GM23338 (cell line): ENCODE results near the gene SIGLEC6. TPM values are rescaled to one million over a fixed set of nuclear protein-coding genes. Genes with fewer than 3 reads are reported as not detected.

ENCODE experiments used
- ATAC-seq: fragments of 200-7000 bp; cut with Tn5 transposase; 3 replicates; pipeline ENCODE4 v1.9.1; 2020
- DNase-seq: peaks from one replicate; pipeline ENCODE4 v3.0.0-alpha.2; 2015; ENCODE audit warnings: low spot score
- H2AFZ ChIP-seq: fragments of 200-600 bp; sonication (generic); 2 replicates; pipeline ENCODE4 v1.8.0; 2016; ENCODE audit warnings: antibody characterized with exemption, mild to moderate bottlenecking, moderate library complexity
- H3F3A ChIP-seq: fragments of 200-600 bp; sonication (generic); replicated peaks from 2 replicates; pipeline ENCODE4 v1.8.0; 2017; ENCODE audit warnings: antibody characterized with exemption, mixed run types, low read depth
- H3K27ac ChIP-seq: fragments of 200-600 bp; sonication (generic); 2 replicates; pipeline ENCODE4 v1.6.1; 2016; ENCODE audit warnings: low read depth
- H3K27me3 ChIP-seq: fragments of 200-600 bp; sonication (generic); 2 replicates; pipeline ENCODE4 v1.8.0; 2016; ENCODE audit warnings: mild to moderate bottlenecking, mixed run types, moderate library complexity; ENCODE audit not compliant: insufficient read depth
- H3K36me3 ChIP-seq: fragments of 200-600 bp; sonication (generic); 2 replicates; pipeline ENCODE4 v1.8.0; 2016; ENCODE audit warnings: mild to moderate bottlenecking; ENCODE audit not compliant: insufficient read depth
- H3K4me1 ChIP-seq: fragments of 200-600 bp; sonication (generic); 2 replicates; pipeline ENCODE4 v1.8.0; 2016; ENCODE audit warnings: mild to moderate bottlenecking, moderate library complexity; ENCODE audit not compliant: insufficient read depth
- H3K4me2 ChIP-seq: fragments of 200-600 bp; sonication (generic); 2 replicates; pipeline ENCODE4 v1.7.1; 2017; ENCODE audit warnings: mixed run types
- H3K4me3 ChIP-seq: fragments of 200-600 bp; sonication (generic); 2 replicates; pipeline ENCODE4 v1.6.1; 2016; ENCODE audit warnings: mixed run types
- H3K79me2 ChIP-seq: fragments of 200-600 bp; sonication (generic); replicated peaks from 2 replicates; pipeline ENCODE4 v1.8.0; 2017; ENCODE audit warnings: mild to moderate bottlenecking; ENCODE audit not compliant: insufficient read depth
- H3K9me2 ChIP-seq: fragments of 200-600 bp; sonication (generic); 2 replicates; pipeline ENCODE4 v1.8.0; 2017; ENCODE audit not compliant: insufficient read depth
- H4K20me1 ChIP-seq: fragments of 200-600 bp; sonication (generic); replicated peaks from 2 replicates; pipeline ENCODE4 v1.8.0; 2017; ENCODE audit warnings: mild to moderate bottlenecking; ENCODE audit not compliant: insufficient read depth
- H3K27ac Mint-ChIP-seq: 2 replicates; pipeline ENCODE4 v1.8.0; 2020; ENCODE audit warnings: inconsistent platforms, mild to moderate bottlenecking, moderate library complexity, mixed read lengths
- H3K27me3 Mint-ChIP-seq: 3 replicates; pipeline ENCODE4 v1.8.0; 2022; ENCODE audit warnings: low read depth, mild to moderate bottlenecking, moderate library complexity, mixed read lengths, inconsistent platforms; ENCODE audit not compliant: insufficient read depth, poor library complexity
- H3K36me3 Mint-ChIP-seq: 3 replicates; pipeline ENCODE4 v1.8.0; 2021; ENCODE audit warnings: low read depth, mild to moderate bottlenecking, inconsistent platforms, moderate library complexity, mixed read lengths
- H3K4me1 Mint-ChIP-seq: 3 replicates; pipeline ENCODE4 v1.8.0; 2020; ENCODE audit warnings: mild to moderate bottlenecking, inconsistent platforms, mixed read lengths
- H3K4me3 Mint-ChIP-seq: 3 replicates; pipeline ENCODE4 v1.8.0; 2021; ENCODE audit warnings: moderate library complexity, mild to moderate bottlenecking, inconsistent platforms, mixed read lengths
- H3K9me3 Mint-ChIP-seq: 3 replicates; pipeline ENCODE4 v1.8.0; 2020; ENCODE audit warnings: moderate library complexity, mild to moderate bottlenecking, inconsistent platforms, mixed read lengths
- CREB1 ChIP-seq: fragments of 250-450 bp; sonication (Bioruptor Pico); IDR thresholded peaks from 2 replicates; pipeline ENCODE4 v1.5.0; 2020; ENCODE audit warnings: low read depth, mild to moderate bottlenecking, moderate library complexity
- CTCF ChIP-seq, 2 experiments: fragments of 200-600 bp in 1 of 2; sonication (generic) in 1 of 2; conservative IDR thresholded peaks; 2 replicates each; pipeline versions ENCODE4 v1.5.1 to v1.6.1; 2016 to 2017; ENCODE audit warnings: antibody characterized with exemption in 2 of 2, low read depth in 2 of 2, mild to moderate bottlenecking in 2 of 2, moderate library complexity in 1 of 2
- ETS1 ChIP-seq: IDR thresholded peaks from 2 replicates; pipeline ENCODE4 v1.6.1; 2016; ENCODE audit warnings: antibody characterized with exemption
- STAT1 ChIP-seq: IDR thresholded peaks from one replicate; pipeline ENCODE4 v1.6.1; 2016; ENCODE audit warnings: antibody characterized with exemption; ENCODE audit not compliant: unreplicated experiment
- ZNF331 ChIP-seq: fragments of 250-450 bp; sonication (Bioruptor Pico); IDR thresholded peaks from 2 replicates; pipeline ENCODE4 v1.5.0; 2020; ENCODE audit warnings: low read depth, mild to moderate bottlenecking, moderate library complexity
- polyA plus RNA-seq: library from polyadenylated mRNA; unstranded; fragments of >200 nt; fragmentation: Nextera tagmentation; extraction: Ambion mirVana; gene quantifications from 2 replicates; pipeline ENCODE4 v1.2.1, GENCODE V29; 2016
- total RNA-seq: library from RNA; depleted of rRNA; stranded (reverse); fragments of >200 nt; shearing (Covaris generic); gene quantifications from 2 replicates; pipeline ENCODE4 v1.2.3, GENCODE V29; 2014

SIGLEC6 gene
- total and polyA plus RNA-seq, 2 experiments from 2014 or later, result 0.76 TPM; not detected in 1

GRCh38 chr19:51511353-51511752 is 20.1 kb downstream of the SIGLEC6 start:
- Mint-ChIP-seq H3K4me1 (no peaks in the 10 kb centered on the region), H3K27me3 (peaks cover 4% of the 10 kb centered on the region), H3K36me3 (peaks cover 10% of the 10 kb centered on the region), H3K4me3 (no peak overlapping the region), H3K9me3 (peaks cover 75% of the 10 kb centered on the region), H3K27ac (no peak overlapping the region)
- H4K20me1 ChIP-seq, result no peaks in the 10 kb centered on the region
- peak; percentile 84 for ATAC-seq
- no peak overlapping the region for H3K27ac ChIP-seq
- H3K4me2 ChIP-seq, result no peak overlapping the region
- TF ChIP-seq ZNF331 (CRISPR knock-in tag), result no peak
- peak; percentile 77 to 87 for TF ChIP-seq CTCF (conservative IDR thresholded peaks at IDR 0.05; ENCODE audit: low read depth in 2 of 2)
- no peaks in the 10 kb centered on the region for H3K4me1 ChIP-seq
- no peaks in the 10 kb centered on the region for H3K79me2 ChIP-seq
- no peaks in the 10 kb centered on the region for H3K27me3 ChIP-seq
- H2AFZ ChIP-seq, result no peak overlapping the region
- no peaks in the 10 kb centered on the region; the same call in 1 of the 2 replicates for H3K9me2 ChIP-seq
- H3K4me3 ChIP-seq, result no peak overlapping the region
- H3F3A ChIP-seq, result no peaks in the 10 kb centered on the region
- peak; percentile 85 for DNase-seq
- no peaks in the 10 kb centered on the region for H3K36me3 ChIP-seq

GRCh38 chr19:51509823-51510660 is 21.4 kb downstream of the SIGLEC6 start:
- Histone ChIP-seq H3K79me2 (no peaks in the 10 kb centered on the region), H4K20me1 (no peaks in the 10 kb centered on the region), H3K36me3 (no peaks in the 10 kb centered on the region), H3K9me2 (no peaks in the 10 kb centered on the region; the same call in 1 of the 2 replicates), H3K4me3 (no peak overlapping the region), H3K27me3 (no peaks in the 10 kb centered on the region), H3K4me2 (no peak overlapping the region), H2AFZ (no peak overlapping the region), H3K4me1 (no peaks in the 10 kb centered on the region), H3K27ac (no peak overlapping the region), H3F3A (no peaks in the 10 kb centered on the region)
- Mint-ChIP-seq H3K4me1 (no peaks in the 10 kb centered on the region), H3K36me3 (peaks cover 13% of the 10 kb centered on the region), H3K27ac (no peak overlapping the region), H3K27me3 (peaks cover 4% of the 10 kb centered on the region), H3K9me3 (peaks cover 83% of the 10 kb centered on the region), H3K4me3 (no peak overlapping the region)
- TF ChIP-seq ETS1 (no peak), STAT1 (no peak), CREB1 (CRISPR knock-in tag) (no peak)
- DNase-seq (no peak), ATAC-seq (no peak)
